Retinal pigment epithelial cell (primary cell): Measurements from ENCODE around the gene LIF.

ENCODE experiments used
- DNase-seq: peaks from one replicate; pipeline ENCODE4 v3.0.0-alpha.2; 2010; ENCODE audit warnings: low read depth
- H3K4me3 ChIP-seq: 2 replicates; pipeline ENCODE4 v1.5.1; 2011; ENCODE audit warnings: mild to moderate bottlenecking, low read length, control low read depth, moderate library complexity
- CTCF ChIP-seq: conservative IDR thresholded peaks from 2 replicates; pipeline ENCODE4 v1.5.1; 2011; ENCODE audit warnings: low read depth, low read length, control low read depth, inconsistent platforms

LIF gene

GRCh38 chr22:30253205-30253852 lies 6.8 kb upstream of the LIF start:
- H3K4me3 ChIP-seq = no peak overlapping the region
- no peak for TF ChIP-seq CTCF
- peak; percentile 87 for DNase-seq

DNA sequence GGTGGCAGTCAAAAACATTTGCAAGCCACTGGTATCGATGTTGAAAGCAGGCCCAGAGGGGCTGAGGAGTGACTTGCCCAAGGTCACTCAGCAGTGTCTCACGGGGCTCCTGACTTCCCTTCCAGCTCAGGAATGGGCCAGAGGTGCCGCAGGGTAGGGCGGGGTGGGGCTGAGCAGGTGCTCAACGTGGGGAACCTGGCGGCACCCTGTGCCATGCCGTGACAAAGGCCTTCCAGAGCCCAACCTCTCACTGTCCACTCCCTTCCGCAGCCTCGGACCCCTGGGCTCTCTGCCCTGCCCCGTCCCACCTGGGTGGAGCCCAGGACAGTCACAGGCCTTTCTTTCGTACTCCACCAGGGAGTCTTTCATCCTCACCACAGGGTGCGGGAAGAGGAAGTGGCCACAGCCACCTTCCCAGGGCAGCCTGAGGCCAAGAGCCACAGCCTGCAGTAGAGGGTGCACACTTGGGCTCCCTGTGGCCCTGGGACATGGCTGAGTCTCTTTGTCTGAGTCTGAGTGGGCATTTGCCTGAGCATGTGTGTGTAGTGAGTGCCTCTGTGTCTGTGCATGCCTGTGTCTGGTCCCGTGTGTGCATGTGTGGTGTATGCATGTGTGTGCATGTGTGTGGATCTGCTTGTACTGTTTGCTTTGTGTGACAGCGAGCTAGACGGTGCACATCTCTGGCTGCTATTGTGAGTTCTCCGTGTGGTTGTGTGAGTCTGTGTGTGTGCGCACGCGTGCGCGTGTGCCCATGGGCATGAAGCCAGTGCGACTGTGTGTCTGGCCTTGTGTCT lies 6.0 kb upstream of the LIF start:
- TF ChIP-seq CTCF = no peak
- DNase-seq = no peak
- H3K4me3 ChIP-seq = no peak overlapping the region

GRCh38 chr22:30251711-30252110 lies 5.2 kb upstream of the LIF start:
- no peak for TF ChIP-seq CTCF
- H3K4me3 ChIP-seq = no peak overlapping the region
- no peak for DNase-seq

GRCh38 chr22:30250661-30251267 lies 4.2 kb upstream of the LIF start:
- DNase-seq = peak; percentile 66
- no peak for TF ChIP-seq CTCF
- H3K4me3 ChIP-seq = no peak overlapping the region

DNA sequence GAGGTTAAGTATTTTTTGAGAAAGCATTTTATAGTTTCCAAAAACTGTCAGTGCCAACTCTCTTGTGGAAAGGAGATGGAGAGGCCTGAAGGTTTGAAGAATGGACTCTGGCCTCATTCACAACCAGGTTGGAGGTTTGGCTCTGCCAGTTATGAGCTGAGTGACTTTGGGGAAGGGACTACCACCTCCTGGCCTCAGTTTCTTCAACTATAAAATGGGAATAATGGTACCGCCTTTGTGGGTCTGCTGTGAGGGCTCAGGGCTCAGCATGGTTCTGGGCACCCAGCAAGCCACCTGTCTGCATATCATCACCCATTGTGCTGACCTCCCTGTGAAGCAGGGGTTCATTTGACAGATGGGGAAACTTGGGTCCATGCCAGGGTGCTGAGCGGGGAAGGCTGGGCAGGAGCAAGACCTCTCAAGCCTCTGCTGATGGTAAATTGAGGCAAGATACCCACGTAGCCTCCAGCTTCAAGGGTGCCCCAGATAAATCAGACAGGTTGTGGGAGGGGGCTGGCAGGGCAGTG lies 3.5 kb upstream of the LIF start:
- no peak overlapping the region for H3K4me3 ChIP-seq
- no peak for TF ChIP-seq CTCF
- DNase-seq = no peak

GRCh38 chr22:30249049-30250038 lies 2.8 kb upstream of the LIF start:
- DNase-seq = no peak
- TF ChIP-seq CTCF = no peak
- H3K4me3 ChIP-seq = no peak overlapping the region
